Measurements from ENCODE around the gene SYT8. TPM values are rescaled to one million over a fixed set of nuclear protein-coding genes. Genes with fewer than 3 reads are reported as not detected.

The SYT8 gene
- total and polyA plus RNA-seq, 2 of the 8 experiments (the other 6 are each of a cell fraction or from before 2014, with no cell fraction given) = not detected

DNA sequence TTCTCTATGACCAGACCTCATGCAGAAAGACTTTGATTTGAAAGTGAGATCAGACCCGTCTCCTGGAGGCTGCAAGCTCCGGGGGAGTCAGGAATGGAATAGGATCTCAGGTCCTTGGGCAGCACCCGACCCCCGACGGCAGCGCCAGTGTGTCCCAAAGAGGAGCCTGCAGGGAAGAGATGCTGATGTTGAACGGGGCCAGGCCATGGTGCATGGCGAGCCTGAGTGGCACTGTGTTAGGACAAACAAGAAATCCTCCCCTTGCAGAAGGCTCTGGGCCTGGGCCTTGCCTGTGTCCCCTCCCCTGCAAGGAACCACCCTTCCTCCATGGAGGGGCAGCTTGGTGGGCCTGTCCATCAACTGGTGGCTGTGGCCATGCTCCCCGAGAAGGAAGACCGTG, 20.1 kb upstream of the SYT8 start:
- 85% methylated on average over 10 of the region's 10 CpGs; no CpG with 5 or more reads in 1 of the 2 experiments for WGBS, 2 experiments (ENCODE audit: extremely low coverage in 1 of 2, insufficient coverage in 1 of 2, insufficient read length in 1 of 2, insufficient replicate concordance in 2 of 2, low coverage in 1 of 2, low lambda C conversion rate in 2 of 2, missing lambda C conversion rate in 1 of 2)
- TF ChIP-seq SP2 (IDR thresholded peaks at IDR 0.05; ENCODE audit: low read length) (no peak), FOSL1 (IDR thresholded peaks at IDR 0.05; ENCODE audit: insufficient read depth, low read depth, low read length) (no peak), EP300 (IDR thresholded peaks at IDR 0.05; ENCODE audit: borderline replicate concordance in 1 of 2, low read depth in 2 of 2, low read length in 2 of 2) (no peak), CHD1 (IDR thresholded peaks at IDR 0.05; ENCODE audit: low read depth, low read length) (no peak), KDM1A (IDR thresholded peaks at IDR 0.05; ENCODE audit: borderline replicate concordance, low read length) (no peak), BRCA1 (IDR thresholded peaks at IDR 0.05; ENCODE audit: low read depth, low read length) (no peak), SUZ12 (IDR thresholded peaks at IDR 0.05; ENCODE audit: low read length) (no peak), HDAC6 (IDR thresholded peaks at IDR 0.05; ENCODE audit: low read depth, low read length) (no peak), TAF1 (IDR thresholded peaks at IDR 0.05; ENCODE audit: low read depth, low read length) (no peak), CREB1 (IDR thresholded peaks at IDR 0.05) (no peak), TCF12 (IDR thresholded peaks at IDR 0.05; ENCODE audit: low read depth, low read length) (no peak), ZNF274 (IDR thresholded peaks at IDR 0.05; ENCODE audit: borderline replicate concordance, extremely low read depth, low read length) (no peak), GABPA (IDR thresholded peaks at IDR 0.05; ENCODE audit: borderline replicate concordance, insufficient read depth, low read length) (no peak)
- TF ChIP-seq, protein P1, sequence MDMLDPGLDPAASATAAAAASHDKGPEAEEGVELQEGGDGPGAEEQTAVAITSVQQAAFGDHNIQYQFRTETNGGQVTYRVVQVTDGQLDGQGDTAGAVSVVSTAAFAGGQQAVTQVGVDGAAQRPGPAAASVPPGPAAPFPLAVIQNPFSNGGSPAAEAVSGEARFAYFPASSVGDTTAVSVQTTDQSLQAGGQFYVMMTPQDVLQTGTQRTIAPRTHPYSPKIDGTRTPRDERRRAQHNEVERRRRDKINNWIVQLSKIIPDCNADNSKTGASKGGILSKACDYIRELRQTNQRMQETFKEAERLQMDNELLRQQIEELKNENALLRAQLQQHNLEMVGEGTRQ (IDR thresholded peaks at IDR 0.05; ENCODE audit: low read length) = no peak

More for the DNA sequence above, 20.1 kb upstream of the SYT8 start:
- Histone ChIP-seq H3K4ac (replicated peaks; ENCODE audit: insufficient read length, low read depth, low read length) (no peak overlapping the region), H3K79me2 (ENCODE audit: control insufficient read depth in 1 of 2, insufficient read depth in 2 of 2, low read length in 2 of 2) (no peaks in the 10 kb centered on the region), H3K18ac (ENCODE audit: extremely low read depth, low read length) (no peak overlapping the region), H3K23me2 (ENCODE audit: low read depth, low read length) (no peaks in the 10 kb centered on the region), H3K4me1 (replicated peaks in 1 of 4; ENCODE audit: control insufficient read depth in 3 of 4, insufficient read depth in 4 of 4, low read length in 3 of 4) (no peaks in the 10 kb centered on the region), H2BK15ac (ENCODE audit: low read length) (no peak overlapping the region), H2BK120ac (replicated peaks; ENCODE audit: low read depth, low read length) (no peak overlapping the region), H4K20me1 (replicated peaks in 1 of 2; ENCODE audit: control insufficient read depth in 1 of 2, insufficient read depth in 2 of 2, low read length in 2 of 2) (no peaks in the 10 kb centered on the region), H3K79me1 (ENCODE audit: low read depth, low read length) (no peaks in the 10 kb centered on the region), H3K14ac (ENCODE audit: insufficient read length) (no peak overlapping the region), H3K27ac (ENCODE audit: low read depth, low read length) (no peak overlapping the region), H4K5ac (ENCODE audit: insufficient read length, low read depth, low read length) (no peak overlapping the region), H3K9me3 (ENCODE audit: insufficient read depth in 2 of 2, low read depth in 1 of 2, low read length in 1 of 2) (peaks cover under 1 to 8% of the 10 kb centered on the region in 2 experiments; a peak in 1 of 4 replicates), H2BK12ac (ENCODE audit: low read depth, low read length) (no peak overlapping the region), H3K9ac (replicated peaks in 1 of 4; ENCODE audit: extremely low read depth in 1 of 4, low read depth in 3 of 4, low read length in 3 of 4) (no peak overlapping the region), H3K36me3 (ENCODE audit: control insufficient read depth in 2 of 4, insufficient read depth in 4 of 4, low read length in 3 of 4) (no peaks in the 10 kb centered on the region), H3K4me3 (ENCODE audit: extremely low read depth in 1 of 4, insufficient read depth in 2 of 4, low read depth in 3 of 4, low read length in 4 of 4) (no peak overlapping the region), H2AFZ (ENCODE audit: low read length) (no peak overlapping the region), H4K8ac (ENCODE audit: extremely low read depth, insufficient read depth, low read length) (no peak overlapping the region), H3K23ac (ENCODE audit: insufficient read length) (no peak overlapping the region), H4K91ac (replicated peaks; ENCODE audit: insufficient read length, low read length) (no peak overlapping the region), H3K4me2 (ENCODE audit: insufficient read depth in 1 of 2, low read depth in 2 of 2, low read length in 2 of 2) (no peak overlapping the region), H3K56ac (replicated peaks; ENCODE audit: insufficient read length, low read depth, low read length) (no peak overlapping the region), H3K27me3 (replicated peaks in 1 of 4; ENCODE audit: control insufficient read depth in 3 of 4, extremely low read depth in 1 of 4, insufficient read depth in 3 of 4, low read length in 3 of 4) (no peaks in the 10 kb centered on the region; a peak in 1 of 7 replicates), H2BK20ac (ENCODE audit: low read length) (no peak overlapping the region), H2BK5ac (ENCODE audit: low read depth, low read length) (no peak overlapping the region), H2AK5ac (ENCODE audit: low read depth, low read length) (no peak overlapping the region)
- CTCF ChIA-PET (ENCODE audit: partially characterized antibody) = interaction anchor here (0.9 to 4.0 kb wide), 7 partner anchors 8 to 162 kb away, joined by 3 to 18 read pairs (median 7); no protein-coding TSS in a partner anchor
- no peak for DNase-seq (ENCODE audit: low read depth in 1 of 2, low spot score in 2 of 2)
- POLR2A ChIA-PET (ENCODE audit: partially characterized antibody) = no interaction called here
- no peak for FAIRE-seq
